WI38 (cell line): ENCODE data around the gene DICER1.

Experiments used
- H3K4me3 ChIP-seq: 2 replicates; pipeline ENCODE4 v1.5.1; 2011; ENCODE audit warnings: low read depth, mild to moderate bottlenecking, control low read depth, low read length
- TF ChIP-seq, protein P1 (sequence below): IDR thresholded peaks from 2 replicates; pipeline ENCODE4 v1.5.1; 2012; ENCODE audit warnings: low read depth, mild to moderate bottlenecking, control low read depth, low read length

DICER1 gene

DNA sequence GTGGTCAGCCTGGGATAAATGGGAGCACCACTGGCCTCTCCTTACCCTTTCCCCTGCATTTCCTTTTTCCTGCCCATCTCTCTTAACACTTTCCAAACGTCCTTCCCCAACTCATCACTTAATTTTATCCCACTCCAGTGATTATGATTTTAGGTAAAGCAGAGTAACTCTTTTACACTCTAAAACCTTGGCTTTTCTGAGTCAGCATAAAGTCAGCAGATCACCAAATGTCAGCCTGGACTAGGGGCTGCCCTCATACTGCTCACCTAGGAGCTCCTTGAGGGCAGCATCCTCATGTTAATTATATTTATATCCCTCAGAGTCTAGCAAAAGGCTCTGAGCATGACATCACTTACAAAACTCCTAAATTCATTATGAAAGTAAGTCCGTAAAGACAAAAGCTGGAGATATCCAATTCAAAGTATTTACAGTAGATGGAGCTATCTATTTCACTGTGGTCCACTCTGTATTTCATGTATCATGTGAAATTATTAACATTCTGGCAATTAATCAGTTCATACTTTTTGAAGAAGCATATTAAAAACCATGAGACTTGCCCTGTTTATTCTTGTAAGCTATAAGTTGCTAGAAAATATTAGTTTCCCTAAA is 17.0 kb upstream of the DICER1 start:
- TF ChIP-seq, protein P1, sequence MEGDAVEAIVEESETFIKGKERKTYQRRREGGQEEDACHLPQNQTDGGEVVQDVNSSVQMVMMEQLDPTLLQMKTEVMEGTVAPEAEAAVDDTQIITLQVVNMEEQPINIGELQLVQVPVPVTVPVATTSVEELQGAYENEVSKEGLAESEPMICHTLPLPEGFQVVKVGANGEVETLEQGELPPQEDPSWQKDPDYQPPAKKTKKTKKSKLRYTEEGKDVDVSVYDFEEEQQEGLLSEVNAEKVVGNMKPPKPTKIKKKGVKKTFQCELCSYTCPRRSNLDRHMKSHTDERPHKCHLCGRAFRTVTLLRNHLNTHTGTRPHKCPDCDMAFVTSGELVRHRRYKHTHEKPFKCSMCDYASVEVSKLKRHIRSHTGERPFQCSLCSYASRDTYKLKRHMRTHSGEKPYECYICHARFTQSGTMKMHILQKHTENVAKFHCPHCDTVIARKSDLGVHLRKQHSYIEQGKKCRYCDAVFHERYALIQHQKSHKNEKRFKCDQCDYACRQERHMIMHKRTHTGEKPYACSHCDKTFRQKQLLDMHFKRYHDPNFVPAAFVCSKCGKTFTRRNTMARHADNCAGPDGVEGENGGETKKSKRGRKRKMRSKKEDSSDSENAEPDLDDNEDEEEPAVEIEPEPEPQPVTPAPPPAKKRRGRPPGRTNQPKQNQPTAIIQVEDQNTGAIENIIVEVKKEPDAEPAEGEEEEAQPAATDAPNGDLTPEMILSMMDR = no peak

DNA sequence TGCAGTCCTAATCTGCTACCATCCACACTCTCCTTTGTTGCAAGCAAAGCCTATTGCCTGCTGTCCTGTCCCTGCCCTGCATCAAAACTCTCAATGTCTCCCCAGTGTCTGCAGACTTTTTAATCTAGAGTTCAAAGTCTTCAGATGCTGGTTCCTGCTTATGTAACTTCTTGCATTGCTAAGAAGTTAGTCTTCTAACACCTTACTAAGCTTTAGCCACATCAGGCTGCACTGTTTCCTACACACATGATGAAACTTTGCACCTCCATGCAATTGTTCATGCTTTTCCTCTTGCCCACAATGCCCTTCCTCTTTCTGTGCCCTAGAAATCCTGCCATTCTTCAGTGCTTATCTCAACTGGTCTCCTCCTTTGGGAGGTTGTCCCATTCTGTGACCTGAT is 16.2 kb upstream of the DICER1 start:
- TF ChIP-seq, protein P1 = no peak
- no peak overlapping the region for H3K4me3 ChIP-seq

More for the DNA sequence above, 17.0 kb upstream of the DICER1 start:
- no peak overlapping the region for H3K4me3 ChIP-seq

DNA sequence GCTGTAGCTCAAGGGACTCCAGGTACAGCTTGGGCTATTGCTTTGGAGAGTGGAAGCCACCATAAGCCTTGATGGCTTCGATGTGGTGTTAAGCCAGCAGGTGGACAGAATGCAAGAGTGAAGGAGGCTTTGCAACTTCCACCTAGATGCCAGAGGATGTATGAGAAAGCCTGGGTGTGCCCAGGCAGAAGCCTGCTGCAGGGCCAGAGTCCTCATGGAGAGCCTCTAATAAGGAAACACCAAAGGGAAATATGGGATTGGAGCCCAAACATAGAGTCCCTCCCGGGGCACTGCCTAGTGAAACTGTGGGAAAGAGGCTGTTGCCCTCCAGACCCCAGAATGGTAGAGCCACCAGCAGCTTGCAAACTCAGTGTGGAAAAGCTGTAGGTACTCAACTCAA is 9.8 kb upstream of the DICER1 start:
- no peak overlapping the region for H3K4me3 ChIP-seq
- TF ChIP-seq, protein P1 = no peak

DNA sequence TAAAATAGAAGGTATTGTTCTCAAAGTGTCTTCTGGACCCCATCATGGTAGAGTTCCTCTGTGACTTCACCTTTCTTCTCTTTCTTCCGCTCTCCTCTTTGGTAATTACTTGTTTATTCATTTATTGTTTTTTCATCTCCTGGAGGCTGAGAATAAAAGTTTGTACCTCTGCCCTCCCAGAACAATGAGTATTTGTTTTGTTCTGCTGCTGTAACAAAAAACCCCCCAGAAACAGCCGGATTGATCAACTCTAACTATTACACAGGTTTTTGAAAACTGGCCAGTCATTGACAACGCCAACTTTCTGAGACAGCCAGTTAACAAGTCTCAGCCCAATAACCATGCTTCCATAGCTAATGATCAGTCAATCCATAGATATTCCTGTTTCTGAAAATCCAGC is 8.2 kb upstream of the DICER1 start:
- TF ChIP-seq, protein P1 = no peak

DNA sequence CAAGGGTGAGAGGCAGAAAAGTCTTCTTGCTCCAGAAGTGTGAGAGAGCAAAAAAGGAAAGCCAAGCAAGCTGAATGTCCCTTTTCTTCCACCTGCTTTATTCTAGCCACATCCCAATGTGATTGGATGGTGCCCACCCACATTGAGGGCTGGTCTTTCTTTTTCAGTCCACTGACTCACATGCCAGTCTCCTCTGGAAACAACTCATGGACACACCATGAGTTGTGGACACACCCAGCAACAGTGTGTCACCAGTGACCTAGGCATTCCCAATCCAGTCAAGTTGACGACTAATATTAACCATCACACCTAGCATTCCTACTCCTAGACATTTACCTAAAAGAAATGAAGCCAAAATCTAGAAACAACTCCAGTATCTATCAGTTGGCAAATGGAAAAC is 7.2 kb upstream of the DICER1 start:
- TF ChIP-seq, protein P1 = no peak
- H3K4me3 ChIP-seq = no peak overlapping the region

More for the DNA sequence above, 8.2 kb upstream of the DICER1 start:
- no peak overlapping the region for H3K4me3 ChIP-seq

DNA sequence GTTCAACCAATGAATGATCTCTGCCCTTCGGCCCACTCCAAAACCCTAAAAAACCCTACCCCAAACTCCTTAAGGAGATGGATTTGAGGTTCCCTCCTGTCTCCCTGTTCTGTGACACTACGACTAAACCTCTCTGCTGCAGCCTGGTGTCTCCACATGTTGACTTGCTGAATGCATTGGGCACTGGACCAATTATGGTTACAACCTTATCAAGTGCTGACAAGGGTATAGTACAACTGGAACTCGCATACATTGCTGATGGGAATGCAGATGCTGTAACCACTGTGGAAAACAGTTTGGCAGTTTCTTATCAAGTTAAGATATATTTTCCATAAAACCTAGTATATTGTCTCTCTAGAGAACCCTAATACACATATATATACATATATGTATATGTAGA is 6.3 kb upstream of the DICER1 start:
- no peak overlapping the region for H3K4me3 ChIP-seq
- TF ChIP-seq, protein P1 = no peak

DNA sequence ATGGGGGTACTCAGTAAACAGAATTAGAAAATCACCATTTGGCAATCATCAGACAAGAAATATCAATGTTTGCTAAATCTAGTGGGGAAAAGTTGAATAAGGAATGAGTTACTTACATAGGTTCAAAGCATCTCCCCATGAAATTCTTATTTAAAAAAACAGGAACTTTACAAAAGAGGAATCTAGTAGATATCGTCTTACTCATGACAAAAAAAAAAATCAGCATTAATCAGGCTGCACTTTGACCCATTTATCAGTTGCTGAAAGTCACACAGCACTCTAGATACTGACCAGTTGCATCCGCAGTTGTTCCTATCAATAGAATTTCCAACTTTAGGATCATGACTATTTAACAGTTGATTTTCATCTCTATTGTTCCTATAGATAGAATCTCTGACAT is 5.8 kb upstream of the DICER1 start:
- no peak overlapping the region for H3K4me3 ChIP-seq
- TF ChIP-seq, protein P1 = no peak
